ENCODE measurements around the gene GALNT13. TPM values are rescaled to one million over a fixed set of nuclear protein-coding genes. Genes with fewer than 3 reads are reported as not detected.

The GALNT13 gene
- total and polyA plus RNA-seq, 2 of the 13 experiments (the other 11 are each of a cell fraction or from before 2014, with no cell fraction given) = 1.3 to 5.0 TPM

- TF ChIP-seq, protein P1, sequence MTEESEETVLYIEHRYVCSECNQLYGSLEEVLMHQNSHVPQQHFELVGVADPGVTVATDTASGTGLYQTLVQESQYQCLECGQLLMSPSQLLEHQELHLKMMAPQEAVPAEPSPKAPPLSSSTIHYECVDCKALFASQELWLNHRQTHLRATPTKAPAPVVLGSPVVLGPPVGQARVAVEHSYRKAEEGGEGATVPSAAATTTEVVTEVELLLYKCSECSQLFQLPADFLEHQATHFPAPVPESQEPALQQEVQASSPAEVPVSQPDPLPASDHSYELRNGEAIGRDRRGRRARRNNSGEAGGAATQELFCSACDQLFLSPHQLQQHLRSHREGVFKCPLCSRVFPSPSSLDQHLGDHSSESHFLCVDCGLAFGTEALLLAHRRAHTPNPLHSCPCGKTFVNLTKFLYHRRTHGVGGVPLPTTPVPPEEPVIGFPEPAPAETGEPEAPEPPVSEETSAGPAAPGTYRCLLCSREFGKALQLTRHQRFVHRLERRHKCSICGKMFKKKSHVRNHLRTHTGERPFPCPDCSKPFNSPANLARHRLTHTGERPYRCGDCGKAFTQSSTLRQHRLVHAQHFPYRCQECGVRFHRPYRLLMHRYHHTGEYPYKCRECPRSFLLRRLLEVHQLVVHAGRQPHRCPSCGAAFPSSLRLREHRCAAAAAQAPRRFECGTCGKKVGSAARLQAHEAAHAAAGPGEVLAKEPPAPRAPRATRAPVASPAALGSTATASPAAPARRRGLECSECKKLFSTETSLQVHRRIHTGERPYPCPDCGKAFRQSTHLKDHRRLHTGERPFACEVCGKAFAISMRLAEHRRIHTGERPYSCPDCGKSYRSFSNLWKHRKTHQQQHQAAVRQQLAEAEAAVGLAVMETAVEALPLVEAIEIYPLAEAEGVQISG (CRISPR knock-in tag; IDR thresholded peaks at IDR 0.05) = no peak
- TF ChIP-seq REL (CRISPR knock-in tag; conservative IDR thresholded peaks at IDR 0.05) (no peak), TARDBP (CRISPR knock-in tag; IDR thresholded peaks at IDR 0.05) (peak; percentile 82), ZBED4 (CRISPR knock-in tag; IDR thresholded peaks at IDR 0.05; ENCODE audit: borderline replicate concordance) (peak; percentile 93), RFXAP (CRISPR knock-in tag; IDR thresholded peaks at IDR 0.05; ENCODE audit: borderline replicate concordance) (no peak), PPARG (CRISPR knock-in tag; conservative IDR thresholded peaks at IDR 0.05) (peak; percentile 76), ZFP82 (CRISPR knock-in tag; IDR thresholded peaks at IDR 0.05; ENCODE audit: borderline replicate concordance) (no peak), ZSCAN30 (CRISPR knock-in tag; IDR thresholded peaks at IDR 0.05) (no peak), ZNF44 (CRISPR knock-in tag; IDR thresholded peaks at IDR 0.05) (no peak), ZNF350 (CRISPR knock-in tag; IDR thresholded peaks at IDR 0.05; ENCODE audit: borderline replicate concordance, low read depth) (no peak), ZNF367 (CRISPR knock-in tag; IDR thresholded peaks at IDR 0.05; ENCODE audit: borderline replicate concordance) (no peak), TFDP2 (CRISPR knock-in tag; IDR thresholded peaks at IDR 0.05) (no peak), KDM6A (CRISPR knock-in tag; IDR thresholded peaks at IDR 0.05; ENCODE audit: low read depth) (peak; percentile 95)
- TF ChIP-seq, protein P2, sequence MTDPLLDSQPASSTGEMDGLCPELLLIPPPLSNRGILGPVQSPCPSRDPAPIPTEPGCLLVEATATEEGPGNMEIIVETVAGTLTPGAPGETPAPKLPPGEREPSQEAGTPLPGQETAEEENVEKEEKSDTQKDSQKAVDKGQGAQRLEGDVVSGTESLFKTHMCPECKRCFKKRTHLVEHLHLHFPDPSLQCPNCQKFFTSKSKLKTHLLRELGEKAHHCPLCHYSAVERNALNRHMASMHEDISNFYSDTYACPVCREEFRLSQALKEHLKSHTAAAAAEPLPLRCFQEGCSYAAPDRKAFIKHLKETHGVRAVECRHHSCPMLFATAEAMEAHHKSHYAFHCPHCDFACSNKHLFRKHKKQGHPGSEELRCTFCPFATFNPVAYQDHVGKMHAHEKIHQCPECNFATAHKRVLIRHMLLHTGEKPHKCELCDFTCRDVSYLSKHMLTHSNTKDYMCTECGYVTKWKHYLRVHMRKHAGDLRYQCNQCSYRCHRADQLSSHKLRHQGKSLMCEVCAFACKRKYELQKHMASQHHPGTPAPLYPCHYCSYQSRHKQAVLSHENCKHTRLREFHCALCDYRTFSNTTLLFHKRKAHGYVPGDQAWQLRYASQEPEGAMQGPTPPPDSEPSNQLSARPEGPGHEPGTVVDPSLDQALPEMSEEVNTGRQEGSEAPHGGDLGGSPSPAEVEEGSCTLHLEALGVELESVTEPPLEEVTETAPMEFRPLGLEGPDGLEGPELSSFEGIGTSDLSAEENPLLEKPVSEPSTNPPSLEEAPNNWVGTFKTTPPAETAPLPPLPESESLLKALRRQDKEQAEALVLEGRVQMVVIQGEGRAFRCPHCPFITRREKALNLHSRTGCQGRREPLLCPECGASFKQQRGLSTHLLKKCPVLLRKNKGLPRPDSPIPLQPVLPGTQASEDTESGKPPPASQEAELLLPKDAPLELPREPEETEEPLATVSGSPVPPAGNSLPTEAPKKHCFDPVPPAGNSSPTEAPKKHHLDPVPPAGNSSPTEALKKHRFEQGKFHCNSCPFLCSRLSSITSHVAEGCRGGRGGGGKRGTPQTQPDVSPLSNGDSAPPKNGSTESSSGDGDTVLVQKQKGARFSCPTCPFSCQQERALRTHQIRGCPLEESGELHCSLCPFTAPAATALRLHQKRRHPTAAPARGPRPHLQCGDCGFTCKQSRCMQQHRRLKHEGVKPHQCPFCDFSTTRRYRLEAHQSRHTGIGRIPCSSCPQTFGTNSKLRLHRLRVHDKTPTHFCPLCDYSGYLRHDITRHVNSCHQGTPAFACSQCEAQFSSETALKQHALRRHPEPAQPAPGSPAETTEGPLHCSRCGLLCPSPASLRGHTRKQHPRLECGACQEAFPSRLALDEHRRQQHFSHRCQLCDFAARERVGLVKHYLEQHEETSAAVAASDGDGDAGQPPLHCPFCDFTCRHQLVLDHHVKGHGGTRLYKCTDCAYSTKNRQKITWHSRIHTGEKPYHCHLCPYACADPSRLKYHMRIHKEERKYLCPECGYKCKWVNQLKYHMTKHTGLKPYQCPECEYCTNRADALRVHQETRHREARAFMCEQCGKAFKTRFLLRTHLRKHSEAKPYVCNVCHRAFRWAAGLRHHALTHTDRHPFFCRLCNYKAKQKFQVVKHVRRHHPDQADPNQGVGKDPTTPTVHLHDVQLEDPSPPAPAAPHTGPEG (CRISPR knock-in tag; IDR thresholded peaks at IDR 0.05) = no peak
- TF ChIP-seq, protein P3, sequence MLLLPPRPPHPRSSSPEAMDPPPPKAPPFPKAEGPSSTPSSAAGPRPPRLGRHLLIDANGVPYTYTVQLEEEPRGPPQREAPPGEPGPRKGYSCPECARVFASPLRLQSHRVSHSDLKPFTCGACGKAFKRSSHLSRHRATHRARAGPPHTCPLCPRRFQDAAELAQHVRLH (CRISPR knock-in tag; IDR thresholded peaks at IDR 0.05; ENCODE audit: borderline replicate concordance, low read depth) = 0 out of 2 replicates have a peak, but pooled peaks have one; percentile 43
Measured at GRCh38 chr2:154449951-154450658, 578.4 kb downstream of the GALNT13 start (continued).
